ENCODE results near the gene TMEM231. TPM values are rescaled to one million over a fixed set of nuclear protein-coding genes. Genes with fewer than 3 reads are reported as not detected.
"Not testable (repeated sequence)": the region's sequence is repeated elsewhere in the genome, so short reads cannot be mapped to it uniquely, and the experiment has no call there.

TMEM231 gene
- total and polyA plus RNA-seq, 2 experiments from 2014 or later, result 17.1 to 20.3 TPM

DNA sequence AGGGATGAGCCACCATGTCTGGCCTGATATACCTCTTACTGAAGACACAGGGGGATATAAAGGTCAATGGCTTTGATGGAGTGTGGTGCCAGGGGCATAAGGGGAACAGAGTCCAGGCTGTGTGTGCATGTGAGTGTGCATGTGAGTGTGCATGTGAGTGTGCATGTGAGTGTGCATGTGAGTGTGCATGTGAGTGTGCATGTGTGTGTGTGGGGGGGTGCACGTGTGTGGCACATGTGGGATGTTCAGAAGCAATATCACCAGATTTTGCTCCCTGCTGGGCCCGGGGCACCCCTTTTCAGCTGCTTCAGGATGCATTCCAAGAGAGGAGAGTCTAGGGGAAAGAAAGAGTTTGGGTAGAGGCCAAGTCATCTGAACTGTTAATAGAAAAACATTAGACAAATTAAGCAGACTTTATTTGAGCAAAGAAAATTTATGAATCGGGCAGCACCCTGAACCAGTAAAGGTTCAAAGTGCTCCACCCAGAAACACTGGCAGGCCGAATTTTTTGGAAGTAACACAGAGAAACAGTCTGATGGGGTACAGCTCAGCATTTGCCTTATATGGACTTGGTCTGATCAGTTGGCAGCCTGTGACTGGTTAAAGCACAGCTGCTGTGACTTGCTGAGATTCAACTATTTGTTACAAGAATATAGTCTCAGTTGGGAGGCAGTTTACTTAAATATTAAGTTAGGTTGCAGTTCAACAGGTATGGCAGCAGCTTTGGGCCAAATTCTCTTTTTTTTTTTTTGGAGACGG lies 29.8 kb downstream of the TMEM231 start:
- Histone ChIP-seq H3K9me3 (ENCODE audit: low read depth) (no peaks in the 10 kb centered on the region), H3K4me3 (no peak overlapping the region), H3K36me3 (no peaks in the 10 kb centered on the region), H3K27ac (no peak overlapping the region), H3K4me1 (ENCODE audit: low read depth) (no peaks in the 10 kb centered on the region), H3K27me3 (no peaks in the 10 kb centered on the region)
- TF ChIP-seq, protein P1, sequence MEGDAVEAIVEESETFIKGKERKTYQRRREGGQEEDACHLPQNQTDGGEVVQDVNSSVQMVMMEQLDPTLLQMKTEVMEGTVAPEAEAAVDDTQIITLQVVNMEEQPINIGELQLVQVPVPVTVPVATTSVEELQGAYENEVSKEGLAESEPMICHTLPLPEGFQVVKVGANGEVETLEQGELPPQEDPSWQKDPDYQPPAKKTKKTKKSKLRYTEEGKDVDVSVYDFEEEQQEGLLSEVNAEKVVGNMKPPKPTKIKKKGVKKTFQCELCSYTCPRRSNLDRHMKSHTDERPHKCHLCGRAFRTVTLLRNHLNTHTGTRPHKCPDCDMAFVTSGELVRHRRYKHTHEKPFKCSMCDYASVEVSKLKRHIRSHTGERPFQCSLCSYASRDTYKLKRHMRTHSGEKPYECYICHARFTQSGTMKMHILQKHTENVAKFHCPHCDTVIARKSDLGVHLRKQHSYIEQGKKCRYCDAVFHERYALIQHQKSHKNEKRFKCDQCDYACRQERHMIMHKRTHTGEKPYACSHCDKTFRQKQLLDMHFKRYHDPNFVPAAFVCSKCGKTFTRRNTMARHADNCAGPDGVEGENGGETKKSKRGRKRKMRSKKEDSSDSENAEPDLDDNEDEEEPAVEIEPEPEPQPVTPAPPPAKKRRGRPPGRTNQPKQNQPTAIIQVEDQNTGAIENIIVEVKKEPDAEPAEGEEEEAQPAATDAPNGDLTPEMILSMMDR (IDR thresholded peaks at IDR 0.05; ENCODE audit: low read depth, low read length), result no peak
- DNase-seq (ENCODE audit: low read depth in 1 of 2, low spot score in 1 of 2), result no peak

DNA sequence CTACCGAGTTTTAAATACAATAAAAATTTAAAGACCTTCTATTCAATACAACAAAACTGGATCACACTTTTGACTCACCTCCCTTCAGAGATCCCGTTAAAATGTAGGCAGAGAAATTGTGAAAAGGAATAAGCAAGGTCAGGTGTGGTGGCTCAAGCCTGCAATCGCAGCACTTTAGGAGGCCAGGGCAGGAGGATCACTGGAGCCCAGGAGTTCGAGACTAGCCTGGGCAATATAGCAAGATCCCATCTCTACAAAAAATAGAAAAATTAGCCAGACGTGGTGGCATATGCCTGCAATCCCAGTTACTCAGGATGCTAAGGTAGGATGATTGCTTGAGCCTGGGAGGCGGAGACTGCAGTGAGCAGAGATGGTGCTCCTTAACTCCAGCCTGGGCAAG lies 36.9 kb downstream of the TMEM231 start:
- Histone ChIP-seq H3K9me3 (ENCODE audit: low read depth) (no peaks in the 10 kb centered on the region), H3K27me3 (no peaks in the 10 kb centered on the region), H3K36me3 (no peaks in the 10 kb centered on the region), H3K27ac (no peak overlapping the region), H3K4me3 (no peak overlapping the region), H3K4me1 (ENCODE audit: low read depth) (no peaks in the 10 kb centered on the region)
- TF ChIP-seq, protein P1 (IDR thresholded peaks at IDR 0.05; ENCODE audit: low read depth, low read length), result no peak
- no peak for DNase-seq (ENCODE audit: low read depth in 1 of 2, low spot score in 1 of 2)

DNA sequence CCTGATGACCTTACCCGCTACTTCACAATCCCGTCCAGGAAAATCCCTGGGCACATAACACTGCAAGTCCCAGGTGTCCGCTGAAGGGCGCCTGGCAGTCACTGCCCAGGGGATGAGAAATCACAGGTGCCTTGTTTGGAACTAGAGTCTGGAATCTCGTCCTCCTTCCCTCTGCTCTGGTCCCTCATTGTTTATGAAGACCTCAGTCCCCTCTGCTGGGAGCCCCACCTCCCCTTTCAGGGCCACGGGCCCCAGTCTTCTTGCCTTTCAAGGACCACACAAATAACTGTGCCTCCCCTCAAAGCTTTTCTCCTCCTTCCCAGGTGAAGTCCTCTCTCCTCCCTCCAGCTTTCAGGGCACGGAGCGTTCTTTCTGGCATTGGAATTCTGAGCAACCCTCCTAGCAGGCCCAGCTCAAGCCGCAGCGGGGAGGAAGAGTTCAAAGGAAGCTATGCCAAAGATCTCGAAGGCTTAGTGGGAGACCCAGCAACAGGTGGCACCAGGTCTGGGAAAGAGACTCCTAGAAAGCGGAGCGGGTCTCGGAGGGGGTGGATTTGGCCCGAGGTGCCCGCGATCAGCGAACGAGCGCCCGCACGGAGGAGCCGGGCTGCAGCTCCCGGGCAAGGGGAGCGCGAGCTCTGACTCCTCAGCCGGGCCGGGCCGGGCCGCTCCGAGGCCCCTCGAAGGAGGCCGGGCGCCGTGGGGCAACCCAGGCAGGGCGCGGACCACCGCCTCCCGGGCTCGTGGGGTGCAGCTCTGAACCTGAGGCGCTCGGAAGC lies 39.7 kb downstream of the TMEM231 start:
- Histone ChIP-seq H3K4me3 (peak overlapping the region; percentile 95), H3K27ac (peak overlapping the region; percentile 82)
- H3K4me1 ChIP-seq (ENCODE audit: low read depth); H3K36me3 ChIP-seq; H3K9me3 ChIP-seq (ENCODE audit: low read depth); H3K27me3 ChIP-seq: not testable (repeated sequence)
- peak; percentile 17 to 44 for DNase-seq (ENCODE audit: low read depth in 1 of 2, low spot score in 1 of 2)

DNA sequence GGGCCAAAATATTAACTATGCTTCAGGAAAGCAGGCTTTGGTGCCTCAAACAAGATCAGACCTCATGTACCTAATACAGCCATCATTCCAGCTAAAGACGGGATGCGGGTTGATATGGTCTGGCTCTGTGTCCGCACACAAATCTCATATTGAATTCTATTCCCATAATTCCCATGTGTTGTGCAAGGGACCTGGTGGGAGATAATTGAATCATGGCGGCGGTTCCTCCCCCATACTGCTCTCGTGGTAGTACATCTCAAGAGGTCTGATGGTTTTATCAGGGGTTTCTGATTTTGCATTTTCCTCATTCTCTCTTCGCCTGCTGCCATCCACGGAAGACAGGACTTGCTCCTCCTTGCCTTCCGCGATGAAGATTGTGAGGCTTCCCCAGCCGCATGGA lies 41.8 kb downstream of the TMEM231 start:
- H3K27ac ChIP-seq, result no peak overlapping the region
- no peak overlapping the region for H3K4me3 ChIP-seq
- no peaks in the 10 kb centered on the region for H3K36me3 ChIP-seq
- no peak for DNase-seq (ENCODE audit: low read depth in 1 of 2, low spot score in 1 of 2)
- H3K9me3 ChIP-seq (ENCODE audit: low read depth), result no peaks in the 10 kb centered on the region
- H3K27me3 ChIP-seq, result no peaks in the 10 kb centered on the region
- no peaks in the 10 kb centered on the region for H3K4me1 ChIP-seq (ENCODE audit: low read depth)
- TF ChIP-seq, protein P1 (IDR thresholded peaks at IDR 0.05; ENCODE audit: low read depth, low read length), result no peak

DNA sequence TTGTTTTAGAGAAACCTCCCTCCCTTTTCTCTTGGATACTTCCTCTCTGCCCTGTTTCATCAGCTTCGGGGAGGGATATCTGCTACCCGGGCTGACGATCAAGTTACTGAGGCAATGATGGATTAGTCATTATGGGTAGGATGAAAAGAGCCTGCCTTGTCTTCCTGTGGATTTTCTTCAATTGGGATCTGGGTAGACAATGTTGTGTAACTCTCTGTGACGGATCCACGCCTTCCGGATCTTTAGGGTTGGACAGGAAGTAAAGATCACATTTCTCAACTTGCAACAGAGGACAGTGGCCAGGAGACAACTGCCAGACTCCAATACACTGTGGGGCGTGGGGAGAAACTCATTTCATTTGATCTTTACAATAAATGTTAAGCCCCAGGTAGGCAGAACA lies 49.5 kb downstream of the TMEM231 start:
- TF ChIP-seq, protein P1 (IDR thresholded peaks at IDR 0.05; ENCODE audit: low read depth, low read length), result no peak
- Histone ChIP-seq H3K4me1 (ENCODE audit: low read depth) (no peaks in the 10 kb centered on the region), H3K27me3 (no peaks in the 10 kb centered on the region), H3K4me3 (no peak overlapping the region), H3K36me3 (no peaks in the 10 kb centered on the region), H3K9me3 (ENCODE audit: low read depth) (no peaks in the 10 kb centered on the region), H3K27ac (no peak overlapping the region)
- DNase-seq (ENCODE audit: low read depth in 1 of 2, low spot score in 1 of 2), result peak in 1 of 2 donors; percentile 94

DNA sequence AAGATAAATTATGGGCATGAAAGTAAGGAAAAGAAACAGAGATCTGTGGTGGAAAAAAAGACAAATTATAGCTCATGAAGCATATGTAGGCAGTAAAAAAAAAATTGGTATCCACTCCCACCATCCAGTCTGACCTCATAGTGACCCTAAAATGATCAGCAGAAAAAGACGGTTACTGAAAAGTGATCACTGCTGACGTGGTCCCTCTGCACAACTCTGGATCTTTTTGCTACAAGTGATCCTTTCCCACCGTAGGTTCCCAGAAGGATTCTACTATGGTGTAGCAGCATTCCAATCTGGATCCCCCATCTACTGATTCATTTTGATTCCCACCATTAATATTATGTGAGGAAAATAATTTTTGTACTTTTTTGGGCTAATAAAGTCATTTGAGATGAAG lies 49.9 kb downstream of the TMEM231 start:
- no peaks in the 10 kb centered on the region for H3K36me3 ChIP-seq
- no peak overlapping the region for H3K4me3 ChIP-seq
- no peaks in the 10 kb centered on the region for H3K27me3 ChIP-seq
- no peak for DNase-seq (ENCODE audit: low read depth in 1 of 2, low spot score in 1 of 2)
- no peaks in the 10 kb centered on the region for H3K9me3 ChIP-seq (ENCODE audit: low read depth)
- H3K27ac ChIP-seq, result no peak overlapping the region
- no peaks in the 10 kb centered on the region for H3K4me1 ChIP-seq (ENCODE audit: low read depth)
- TF ChIP-seq, protein P1 (IDR thresholded peaks at IDR 0.05; ENCODE audit: low read depth, low read length), result no peak

Measured in cardiac muscle cell (in vitro differentiated cells and primary cell).